ENCODE measurements around the gene TCEANC2.

GRCh38 chr1:54013393-54014008 is 39.9 kb upstream of the TCEANC2 start:
- TF ChIP-seq CTCF (IDR thresholded peaks at IDR 0.05) (no peak), POLR2AphosphoS5 (IDR thresholded peaks at IDR 0.05) (no peak)
